Activated CD4-positive, CD25-positive, alpha-beta regulatory T cell treated with anti-CD3 and anti-CD28 coated beads, Interleukin-2, amount 50 U/mL, for 72 hours (primary cell): ENCODE measurements around the gene SLC37A1.

ENCODE experiments used
- DNase-seq: peaks from one replicate; pipeline ENCODE4 v3.0.0; 2021

SLC37A1 gene

GRCh38 chr21:42564561-42564971 lies 50.9 kb downstream of the SLC37A1 start:
- no peak for DNase-seq

- DNase-seq: peak; percentile 18
Observed at GRCh38 chr21:42565206-42565810, 51.7 kb downstream of the SLC37A1 start.

- peak; percentile 15 for DNase-seq
Observed at GRCh38 chr21:42565886-42566523, 52.4 kb downstream of the SLC37A1 start.

GRCh38 chr21:42566524-42567213 lies 53.0 kb downstream of the SLC37A1 start:
- DNase-seq: peak; percentile 20

GRCh38 chr21:42567214-42567555 lies 53.5 kb downstream of the SLC37A1 start:
- DNase-seq: peak; percentile 7

GRCh38 chr21:42567861-42568260 lies 54.2 kb downstream of the SLC37A1 start:
- DNase-seq: peak; percentile 21

GRCh38 chr21:42568376-42568775 lies 54.7 kb downstream of the SLC37A1 start:
- peak; percentile 14 for DNase-seq

GRCh38 chr21:42568866-42569731 lies 55.4 kb downstream of the SLC37A1 start:
- peak; percentile 26 for DNase-seq

GRCh38 chr21:42569732-42570301 lies 56.2 kb downstream of the SLC37A1 start:
- peak; percentile 8 for DNase-seq

- peak; percentile 22 for DNase-seq
Observed at GRCh38 chr21:42570362-42570761, 56.7 kb downstream of the SLC37A1 start.

GRCh38 chr21:42570841-42571387 lies 57.3 kb downstream of the SLC37A1 start:
- DNase-seq: peak; percentile 14

GRCh38 chr21:42571391-42572150 lies 57.9 kb downstream of the SLC37A1 start:
- DNase-seq: peak; percentile 19

GRCh38 chr21:42572906-42573495 lies 59.3 kb downstream of the SLC37A1 start:
- peak; percentile 20 for DNase-seq

- DNase-seq: no peak
Observed at GRCh38 chr21:42574234-42575027, 60.8 kb downstream of the SLC37A1 start.

GRCh38 chr21:42575111-42575510 lies 61.5 kb downstream of the SLC37A1 start:
- DNase-seq: peak; percentile 21

- no peak for DNase-seq
Observed at GRCh38 chr21:42576639-42577038, 63.0 kb downstream of the SLC37A1 start.

GRCh38 chr21:42578034-42578433 lies 64.4 kb downstream of the SLC37A1 start:
- DNase-seq: no peak

GRCh38 chr21:42578761-42579415 lies 65.2 kb downstream of the SLC37A1 start:
- no peak for DNase-seq

- DNase-seq: no peak
Observed at GRCh38 chr21:42579456-42580075, 65.9 kb downstream of the SLC37A1 start.
